ENCODE results near the gene SLC25A38. TPM values are rescaled to one million over a fixed set of nuclear protein-coding genes. Genes with fewer than 3 reads are reported as not detected.

SLC25A38 gene
- total and polyA plus RNA-seq, 9 of the 15 experiments (the other 6 are each of a cell fraction or from before 2014, with no cell fraction given) = 13.5 to 51.1 (median 30.6) TPM

DNA sequence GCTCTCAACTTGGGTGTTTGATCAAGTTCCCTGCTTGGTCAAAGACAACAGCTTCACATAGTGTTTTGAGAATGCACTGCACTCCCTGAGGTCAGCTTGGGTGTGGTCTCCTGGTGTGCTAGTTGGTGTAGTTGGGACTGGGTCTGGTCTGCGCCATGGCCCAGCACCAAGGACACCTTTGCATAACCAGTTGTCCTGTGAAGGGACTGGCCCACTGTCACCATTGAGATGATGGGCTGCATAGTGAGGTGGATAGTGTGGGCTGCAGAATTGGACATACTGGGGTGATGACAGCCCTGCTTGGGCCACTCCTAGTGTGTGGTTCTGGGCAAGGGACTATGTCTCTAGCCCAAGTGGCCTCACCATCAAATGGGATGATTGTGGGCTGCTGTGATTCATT is 32.8 kb downstream of the SLC25A38 start (continued):
- TF ChIP-seq, protein P1, sequence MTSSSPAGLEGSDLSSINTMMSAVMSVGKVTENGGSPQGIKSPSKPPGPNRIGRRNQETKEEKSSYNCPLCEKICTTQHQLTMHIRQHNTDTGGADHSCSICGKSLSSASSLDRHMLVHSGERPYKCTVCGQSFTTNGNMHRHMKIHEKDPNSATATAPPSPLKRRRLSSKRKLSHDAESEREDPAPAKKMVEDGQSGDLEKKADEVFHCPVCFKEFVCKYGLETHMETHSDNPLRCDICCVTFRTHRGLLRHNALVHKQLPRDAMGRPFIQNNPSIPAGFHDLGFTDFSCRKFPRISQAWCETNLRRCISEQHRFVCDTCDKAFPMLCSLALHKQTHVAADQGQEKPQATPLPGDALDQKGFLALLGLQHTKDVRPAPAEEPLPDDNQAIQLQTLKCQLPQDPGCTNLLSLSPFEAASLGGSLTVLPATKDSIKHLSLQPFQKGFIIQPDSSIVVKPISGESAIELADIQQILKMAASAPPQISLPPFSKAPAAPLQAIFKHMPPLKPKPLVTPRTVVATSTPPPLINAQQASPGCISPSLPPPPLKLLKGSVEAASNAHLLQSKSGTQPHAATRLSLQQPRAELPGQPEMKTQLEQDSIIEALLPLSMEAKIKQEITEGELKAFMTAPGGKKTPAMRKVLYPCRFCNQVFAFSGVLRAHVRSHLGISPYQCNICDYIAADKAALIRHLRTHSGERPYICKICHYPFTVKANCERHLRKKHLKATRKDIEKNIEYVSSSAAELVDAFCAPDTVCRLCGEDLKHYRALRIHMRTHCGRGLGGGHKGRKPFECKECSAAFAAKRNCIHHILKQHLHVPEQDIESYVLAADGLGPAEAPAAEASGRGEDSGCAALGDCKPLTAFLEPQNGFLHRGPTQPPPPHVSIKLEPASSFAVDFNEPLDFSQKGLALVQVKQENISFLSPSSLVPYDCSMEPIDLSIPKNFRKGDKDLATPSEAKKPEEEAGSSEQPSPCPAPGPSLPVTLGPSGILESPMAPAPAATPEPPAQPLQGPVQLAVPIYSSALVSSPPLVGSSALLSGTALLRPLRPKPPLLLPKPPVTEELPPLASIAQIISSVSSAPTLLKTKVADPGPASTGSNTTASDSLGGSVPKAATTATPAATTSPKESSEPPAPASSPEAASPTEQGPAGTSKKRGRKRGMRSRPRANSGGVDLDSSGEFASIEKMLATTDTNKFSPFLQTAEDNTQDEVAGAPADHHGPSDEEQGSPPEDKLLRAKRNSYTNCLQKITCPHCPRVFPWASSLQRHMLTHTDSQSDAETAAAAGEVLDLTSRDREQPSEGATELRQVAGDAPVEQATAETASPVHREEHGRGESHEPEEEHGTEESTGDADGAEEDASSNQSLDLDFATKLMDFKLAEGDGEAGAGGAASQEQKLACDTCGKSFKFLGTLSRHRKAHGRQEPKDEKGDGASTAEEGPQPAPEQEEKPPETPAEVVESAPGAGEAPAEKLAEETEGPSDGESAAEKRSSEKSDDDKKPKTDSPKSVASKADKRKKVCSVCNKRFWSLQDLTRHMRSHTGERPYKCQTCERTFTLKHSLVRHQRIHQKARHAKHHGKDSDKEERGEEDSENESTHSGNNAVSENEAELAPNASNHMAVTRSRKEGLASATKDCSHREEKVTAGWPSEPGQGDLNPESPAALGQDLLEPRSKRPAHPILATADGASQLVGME (CRISPR knock-in tag; IDR thresholded peaks at IDR 0.05) = no peak
- TF ChIP-seq NFXL1 (CRISPR knock-in tag; IDR thresholded peaks at IDR 0.05) (no peak), SUPT5H (IDR thresholded peaks at IDR 0.05) (no peak), ZNF41 (CRISPR knock-in tag; conservative IDR thresholded peaks at IDR 0.05) (no peak), MTA3 (IDR thresholded peaks at IDR 0.05; ENCODE audit: borderline replicate concordance) (no peak), ZFP36 (IDR thresholded peaks at IDR 0.05; ENCODE audit: low read depth, low read length, partially characterized antibody) (no peak), HDAC3 (IDR thresholded peaks at IDR 0.05; ENCODE audit: borderline replicate concordance, partially characterized antibody) (no peak), NELFE (IDR thresholded peaks at IDR 0.05; ENCODE audit: insufficient read depth, insufficient read length) (no peak), TBL1XR1 (IDR thresholded peaks at IDR 0.05; ENCODE audit: low read length in 2 of 2) (no peak), ZNF740 (CRISPR knock-in tag; IDR thresholded peaks at IDR 0.05) (no peak), ZNF740 (tag; IDR thresholded peaks at IDR 0.05) (no peak), ZNF695 (CRISPR knock-in tag; IDR thresholded peaks at IDR 0.05) (no peak), ZNF655 (CRISPR knock-in tag; IDR thresholded peaks at IDR 0.05) (no peak), ZNF586 (CRISPR knock-in tag; conservative IDR thresholded peaks at IDR 0.05) (no peak), NCOR1 (IDR thresholded peaks at IDR 0.05) (no peak), SIN3A (IDR thresholded peaks at IDR 0.05; ENCODE audit: borderline replicate concordance in 2 of 2, control insufficient read depth in 1 of 2, low read depth in 2 of 2, low read length in 2 of 2) (no peak)
- TF ChIP-seq, protein P2, sequence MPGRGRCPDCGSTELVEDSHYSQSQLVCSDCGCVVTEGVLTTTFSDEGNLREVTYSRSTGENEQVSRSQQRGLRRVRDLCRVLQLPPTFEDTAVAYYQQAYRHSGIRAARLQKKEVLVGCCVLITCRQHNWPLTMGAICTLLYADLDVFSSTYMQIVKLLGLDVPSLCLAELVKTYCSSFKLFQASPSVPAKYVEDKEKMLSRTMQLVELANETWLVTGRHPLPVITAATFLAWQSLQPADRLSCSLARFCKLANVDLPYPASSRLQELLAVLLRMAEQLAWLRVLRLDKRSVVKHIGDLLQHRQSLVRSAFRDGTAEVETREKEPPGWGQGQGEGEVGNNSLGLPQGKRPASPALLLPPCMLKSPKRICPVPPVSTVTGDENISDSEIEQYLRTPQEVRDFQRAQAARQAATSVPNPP (IDR thresholded peaks at IDR 0.05; ENCODE audit: borderline replicate concordance, insufficient read depth, insufficient read length) = no peak
- TF ChIP-seq, protein P3, sequence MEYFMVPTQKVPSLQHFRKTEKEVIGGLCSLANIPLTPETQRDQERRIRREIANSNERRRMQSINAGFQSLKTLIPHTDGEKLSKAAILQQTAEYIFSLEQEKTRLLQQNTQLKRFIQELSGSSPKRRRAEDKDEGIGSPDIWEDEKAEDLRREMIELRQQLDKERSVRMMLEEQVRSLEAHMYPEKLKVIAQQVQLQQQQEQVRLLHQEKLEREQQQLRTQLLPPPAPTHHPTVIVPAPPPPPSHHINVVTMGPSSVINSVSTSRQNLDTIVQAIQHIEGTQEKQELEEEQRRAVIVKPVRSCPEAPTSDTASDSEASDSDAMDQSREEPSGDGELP (CRISPR knock-in tag; IDR thresholded peaks at IDR 0.05; ENCODE audit: borderline replicate concordance) = 0 out of 2 replicates have a peak, but pooled peaks have one; percentile 22

Measured in K562 (cell line).